GM19099 (cell line): ENCODE data around the gene SDCCAG8.

Source experiments
- POLR2A ChIP-seq: IDR thresholded peaks from 3 replicates; pipeline ENCODE4 v1.6.1; 2011; ENCODE audit warnings: low read depth; ENCODE audit not compliant: insufficient read length; ENCODE audit errors: extremely low read depth

The SDCCAG8 gene

DNA sequence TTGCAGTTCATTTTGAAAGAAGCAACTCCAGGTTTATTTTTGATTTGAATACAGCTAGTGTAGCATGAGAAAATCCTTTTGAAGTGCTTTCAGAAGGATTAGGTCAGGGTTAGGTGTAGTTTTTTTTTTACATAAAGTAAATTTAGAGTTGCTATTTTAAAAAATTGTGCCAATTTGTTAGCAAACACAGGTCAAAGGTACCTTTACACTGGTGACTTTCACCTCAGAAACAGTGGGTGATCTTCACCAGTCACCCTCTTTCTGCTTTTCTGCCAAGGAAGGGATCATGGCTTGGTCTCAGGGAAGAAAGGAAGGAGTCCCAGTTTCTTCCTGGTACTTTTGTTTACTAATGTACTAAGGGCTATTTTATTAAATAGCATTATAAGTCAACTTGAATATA is 111.5 kb downstream of the SDCCAG8 start:
- no peak for TF ChIP-seq POLR2A

DNA sequence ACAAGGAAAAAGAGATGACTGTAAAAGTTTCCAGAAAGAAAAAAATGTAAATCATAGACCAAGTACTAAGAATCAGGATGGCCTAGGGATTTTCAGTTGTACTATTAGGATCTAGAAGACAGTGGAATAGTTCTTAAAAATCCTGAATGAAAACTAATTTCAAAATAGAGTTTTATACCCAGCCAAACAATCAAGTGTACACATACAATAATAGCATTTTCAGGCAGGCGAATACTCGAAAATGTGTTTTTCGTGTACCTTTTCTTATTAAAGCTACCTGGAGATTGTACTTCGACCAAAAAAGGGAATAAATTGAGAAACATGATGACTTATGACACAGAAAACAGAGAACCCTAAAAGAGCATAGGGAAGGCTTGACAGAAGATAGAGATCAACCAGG is 118.6 kb downstream of the SDCCAG8 start:
- no peak for TF ChIP-seq POLR2A

DNA sequence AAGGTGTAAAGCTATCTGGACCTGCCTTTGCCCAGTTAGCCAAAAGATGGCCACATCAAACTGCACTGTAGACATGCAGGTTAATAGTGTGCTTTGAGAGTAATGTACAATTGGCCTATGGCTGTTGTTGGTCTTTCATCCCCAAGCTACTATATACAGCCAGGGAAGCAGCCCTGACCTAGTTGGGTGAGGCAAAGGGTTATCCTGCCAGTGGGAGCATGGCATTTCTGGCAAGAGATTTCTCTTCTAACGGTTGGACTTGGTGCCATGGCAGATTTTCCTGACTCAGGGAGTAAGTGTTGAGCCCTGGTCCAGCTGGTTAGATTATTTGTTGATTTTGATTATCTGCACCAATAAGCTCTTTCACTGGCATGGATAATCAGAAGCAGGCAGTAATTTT is 119.8 kb downstream of the SDCCAG8 start:
- no peak for TF ChIP-seq POLR2A

DNA sequence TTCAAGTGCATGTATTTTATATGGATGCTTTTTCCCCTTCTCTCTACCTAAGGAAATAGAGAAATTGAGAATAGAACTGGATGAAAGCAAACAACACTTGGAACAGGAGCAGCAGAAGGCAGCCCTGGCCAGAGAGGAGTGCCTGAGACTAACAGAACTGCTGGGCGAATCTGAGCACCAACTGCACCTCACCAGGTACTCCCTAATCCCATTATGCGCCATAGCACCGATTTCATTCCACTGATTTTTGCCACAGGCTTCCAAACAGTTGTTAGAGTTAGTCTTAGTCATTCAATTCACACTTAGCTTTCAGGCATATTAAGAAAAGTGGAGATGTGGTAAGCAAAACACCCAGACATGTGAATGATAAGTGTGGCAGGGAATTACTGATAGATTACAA is 122.8 kb downstream of the SDCCAG8 start:
- no peak for TF ChIP-seq POLR2A

DNA sequence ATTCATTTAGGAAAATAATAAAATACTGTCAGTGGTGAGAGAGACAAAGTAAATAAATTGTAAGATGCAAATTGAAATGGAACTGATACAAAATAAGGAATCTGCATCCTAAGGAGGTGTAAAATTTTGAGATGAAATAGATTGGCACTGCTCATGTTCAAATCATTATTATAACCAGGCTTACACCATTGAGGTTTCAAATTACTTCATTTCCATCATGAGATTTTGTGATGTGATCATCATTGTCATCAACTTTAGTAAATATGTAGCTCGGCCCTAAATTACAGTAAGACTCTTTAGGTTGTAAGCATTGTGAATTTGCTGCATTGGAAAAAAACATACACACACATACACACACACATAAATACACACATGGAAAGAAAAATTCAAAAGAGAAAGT is 123.4 kb downstream of the SDCCAG8 start:
- no peak for TF ChIP-seq POLR2A

DNA sequence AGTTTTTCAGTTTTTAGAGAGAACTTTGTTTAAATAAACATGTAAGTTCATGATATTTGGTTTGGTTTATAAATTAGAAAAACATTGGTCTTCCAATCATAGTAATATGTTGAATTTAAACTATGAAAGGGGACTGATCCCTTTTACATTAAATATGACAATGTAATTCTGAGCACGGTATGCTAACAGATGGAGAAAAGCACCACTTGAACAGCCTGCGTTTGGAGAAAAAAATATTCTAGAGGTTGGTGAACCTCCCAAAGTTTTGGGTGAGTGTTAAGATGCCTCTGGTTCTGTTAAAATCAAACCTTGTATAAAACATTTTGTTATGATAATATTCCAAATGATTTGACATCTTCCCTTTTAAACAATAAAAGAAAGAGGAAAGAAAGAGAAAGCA is 123.9 kb downstream of the SDCCAG8 start:
- no peak for TF ChIP-seq POLR2A

DNA sequence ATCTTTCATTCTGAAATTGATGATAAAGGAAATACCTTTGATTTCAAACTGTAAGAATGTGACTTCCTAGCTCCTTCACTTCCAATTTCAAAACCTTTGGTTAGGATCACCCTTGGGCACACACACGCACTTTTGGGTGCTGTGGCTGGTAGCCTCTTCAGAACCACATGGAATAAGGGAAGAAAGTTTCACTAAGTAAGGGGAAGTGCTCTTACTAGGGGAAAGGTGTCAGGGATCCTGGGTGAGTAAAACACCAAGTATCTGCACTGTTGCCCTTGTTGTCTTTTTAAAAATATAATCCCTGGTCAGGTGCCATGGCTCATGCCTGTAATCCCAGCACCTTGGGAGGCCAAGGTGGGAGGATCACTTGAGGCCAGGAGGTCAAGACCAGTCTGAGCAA is 132.4 kb downstream of the SDCCAG8 start:
- no peak for TF ChIP-seq POLR2A

DNA sequence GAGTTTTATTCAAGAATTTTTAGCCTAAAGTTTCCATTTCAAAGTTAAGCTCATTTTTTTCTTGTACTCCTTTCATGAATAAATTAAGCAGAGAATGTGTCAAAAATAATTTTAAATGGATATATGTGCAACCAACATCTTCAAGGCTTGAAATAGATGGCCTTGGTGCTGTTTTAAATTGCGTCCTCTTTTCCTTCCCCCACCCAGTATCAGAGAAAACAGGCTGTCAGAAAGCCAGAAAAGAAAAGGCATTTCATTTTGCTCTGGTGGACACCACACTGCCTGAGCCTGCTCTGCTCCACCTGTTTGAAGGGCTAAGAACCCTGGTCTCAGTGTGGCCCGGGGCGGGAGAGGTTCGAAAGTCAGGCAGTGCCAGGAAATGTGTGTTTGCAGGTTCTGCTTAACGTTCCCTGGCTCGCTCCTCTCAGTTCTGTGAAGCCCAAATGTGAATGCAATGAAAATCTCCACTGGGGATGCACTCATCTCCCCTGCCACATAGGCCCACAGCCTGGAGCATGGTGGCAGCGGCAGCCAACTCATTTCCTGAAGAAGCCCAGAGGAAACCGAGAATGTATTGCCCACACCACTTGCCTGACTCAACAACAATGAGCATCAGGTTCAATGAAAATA is 134.4 kb downstream of the SDCCAG8 start:
- no peak for TF ChIP-seq POLR2A

DNA sequence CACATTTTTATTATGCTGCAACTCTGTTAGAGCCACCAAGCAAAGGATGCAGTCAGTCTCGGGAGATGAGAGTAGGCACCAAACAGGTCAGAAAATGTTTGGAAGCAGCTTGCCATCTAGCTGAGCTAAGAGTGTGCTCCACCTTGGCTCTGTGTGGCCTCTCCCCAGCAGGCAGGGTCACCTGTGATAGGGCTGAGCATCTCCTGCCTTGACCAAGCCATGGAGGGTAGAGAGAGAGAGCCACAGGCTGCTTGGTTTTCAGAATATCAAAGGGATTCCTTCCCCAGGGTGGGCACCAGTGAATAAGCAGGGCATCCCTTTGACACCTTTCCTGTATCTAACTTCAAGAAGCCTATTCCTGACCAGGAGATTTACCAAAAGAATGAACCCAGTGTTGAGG is 135.5 kb downstream of the SDCCAG8 start:
- TF ChIP-seq POLR2A = no peak

DNA sequence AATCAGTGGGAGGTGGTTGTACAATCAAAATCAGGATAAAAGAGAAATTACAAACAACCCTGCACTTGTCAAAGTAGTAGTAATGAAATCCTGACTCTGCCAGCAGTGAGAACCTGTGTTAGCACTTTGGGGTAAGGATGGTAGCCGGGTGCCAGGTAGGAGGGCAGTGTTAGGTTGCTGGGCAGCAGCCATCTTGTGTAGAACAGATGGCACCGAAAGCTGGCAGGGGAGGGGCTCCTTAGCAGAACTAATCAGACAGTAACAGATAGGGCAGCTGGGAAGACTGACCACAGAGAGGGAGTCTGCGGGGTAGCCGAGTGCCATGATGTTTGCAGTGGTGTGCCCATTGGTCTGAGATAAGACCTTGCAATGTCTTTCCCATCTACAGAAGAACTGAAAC is 137.3 kb downstream of the SDCCAG8 start:
- no peak for TF ChIP-seq POLR2A

DNA sequence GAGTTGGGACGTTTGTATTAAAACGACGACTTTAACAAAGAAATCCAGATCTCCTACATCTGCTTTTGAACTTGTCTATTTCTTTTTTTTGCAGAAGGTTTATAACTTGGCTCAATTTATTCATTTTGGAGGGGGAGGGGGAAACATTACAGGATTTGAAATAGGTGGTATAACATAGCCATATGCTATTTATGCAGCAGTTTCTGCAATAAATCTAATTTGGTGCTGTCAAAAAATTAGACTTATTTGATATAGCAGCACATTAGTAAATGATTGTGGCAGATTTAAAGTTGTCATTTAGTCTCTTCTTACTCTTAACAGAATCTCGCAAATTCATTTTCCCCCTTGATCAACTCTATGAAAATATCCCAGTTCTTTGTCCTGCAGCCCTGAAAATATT is 138.2 kb downstream of the SDCCAG8 start:
- no peak for TF ChIP-seq POLR2A

DNA sequence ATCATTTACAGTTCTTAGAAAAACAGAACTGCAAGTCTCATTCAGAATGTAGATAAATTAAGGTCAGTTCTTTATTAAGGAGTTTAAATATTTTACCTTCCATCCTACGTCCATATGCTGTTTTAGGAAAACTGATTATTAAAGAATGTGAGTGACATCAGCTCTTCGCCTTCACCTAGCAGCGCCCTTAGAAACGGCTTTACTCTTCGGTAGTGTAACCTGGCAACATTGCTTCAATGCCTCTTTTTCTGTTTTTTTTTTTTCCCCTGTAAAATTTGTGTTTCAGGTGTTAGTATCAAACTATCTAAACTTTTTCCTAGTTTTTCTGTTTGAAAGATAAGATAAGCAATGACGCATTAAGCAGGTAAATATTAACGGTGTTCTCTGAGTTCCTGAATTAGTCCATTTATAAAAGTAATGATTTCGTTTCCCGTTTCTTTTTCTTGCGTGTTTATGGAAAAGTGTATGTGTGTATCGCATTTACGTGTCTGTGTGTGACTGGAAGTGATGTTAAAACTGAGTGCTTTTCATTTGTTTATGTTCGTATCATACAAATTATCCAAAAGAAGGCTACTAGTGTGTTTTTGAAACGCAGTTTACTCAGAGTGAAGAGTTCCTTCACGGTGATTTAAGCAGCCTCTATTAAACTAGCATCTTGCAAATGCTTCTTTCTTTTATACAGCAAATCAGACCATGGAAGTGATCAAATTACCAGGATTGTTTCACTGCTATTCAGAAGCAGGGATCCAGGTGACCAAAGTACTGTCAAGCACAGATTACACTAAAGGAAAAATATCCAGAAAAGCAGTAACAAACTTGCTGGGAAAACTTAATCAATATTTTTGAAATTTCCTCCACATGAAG is 139.0 kb downstream of the SDCCAG8 start:
- TF ChIP-seq POLR2A = no peak

DNA sequence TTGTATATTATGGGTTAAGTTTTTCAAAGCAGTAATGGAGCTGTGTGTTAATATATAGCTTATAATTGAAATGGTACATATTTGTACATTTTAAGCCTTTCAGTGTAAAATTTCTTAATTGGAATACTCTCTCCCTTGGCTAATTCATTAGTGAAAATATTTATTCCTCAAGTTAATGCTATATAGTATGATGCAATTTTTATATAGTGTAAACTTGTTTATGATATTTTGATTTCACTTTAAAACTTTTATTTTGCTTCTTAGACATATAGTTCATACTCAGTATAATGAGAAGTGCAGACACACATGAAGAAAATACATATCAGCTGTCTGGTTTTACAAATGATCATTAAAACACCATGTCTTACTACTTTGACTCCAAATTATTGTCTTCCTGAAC is 140.6 kb downstream of the SDCCAG8 start:
- TF ChIP-seq POLR2A = no peak

DNA sequence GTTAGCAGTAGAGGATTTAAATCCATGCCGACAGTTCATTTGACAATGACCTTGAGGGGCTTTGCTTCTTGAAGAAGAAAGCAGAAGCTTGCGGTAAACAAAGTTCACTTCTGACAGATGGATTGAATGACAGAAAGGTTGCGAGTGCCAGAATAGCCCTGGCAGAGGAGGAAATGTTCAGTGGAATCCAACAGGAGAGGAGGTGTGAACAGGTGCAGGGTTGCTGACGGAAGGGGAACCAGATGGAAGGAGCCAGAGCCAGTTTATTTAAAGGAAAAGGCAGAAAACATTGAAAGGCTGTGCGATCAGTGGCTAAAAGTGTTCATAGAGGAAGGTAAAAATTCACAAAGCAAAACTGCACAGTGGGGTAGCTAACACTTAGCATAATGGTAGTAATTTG is 141.0 kb downstream of the SDCCAG8 start:
- TF ChIP-seq POLR2A = no peak

DNA sequence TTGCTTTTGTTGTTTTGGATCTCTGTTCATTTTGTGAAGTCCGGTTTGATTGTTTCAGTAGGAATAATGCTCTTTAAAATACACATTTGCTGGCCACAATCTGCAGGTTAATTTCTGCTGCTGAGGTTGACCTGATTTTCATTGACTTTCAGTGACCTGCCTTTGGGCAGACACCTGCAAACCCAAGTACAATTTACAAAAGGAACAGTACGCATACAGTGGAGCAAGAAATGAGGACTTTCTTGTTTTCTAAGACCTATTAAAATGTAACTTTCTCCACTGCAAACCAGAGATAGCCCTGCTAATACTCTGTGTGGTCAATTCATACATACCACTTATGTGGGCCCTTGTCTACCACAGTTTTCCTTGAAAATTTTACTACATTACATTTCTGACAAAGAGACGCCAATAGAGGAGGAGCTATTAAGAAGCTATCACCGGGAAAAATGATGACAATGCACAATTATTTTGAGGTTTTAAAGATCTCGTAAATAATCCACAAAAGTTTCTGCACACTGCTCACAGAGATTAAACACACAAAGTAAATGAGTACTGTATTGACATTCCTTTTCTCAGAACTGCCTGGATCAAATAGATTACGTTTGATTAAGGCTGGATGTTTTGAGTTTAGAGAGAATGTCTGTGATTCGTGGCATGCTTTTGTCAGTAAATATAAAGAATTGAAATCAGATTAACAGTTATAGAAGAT is 141.9 kb downstream of the SDCCAG8 start:
- no peak for TF ChIP-seq POLR2A
